HG02759 (cell line): ENCODE data around the gene TEX30.

Experiments used
- ATAC-seq: cut with Tn5 transposase; IDR thresholded peaks from one replicate; pipeline ENCODE4 v1.9.1; 2021; ENCODE audit warnings: mild to moderate bottlenecking, moderate library complexity; ENCODE audit not compliant: unreplicated experiment

TEX30 gene

GRCh38 chr13:102779436-102780159, 6.0 kb upstream of the TEX30 start:
- ATAC-seq = peak; percentile 50

GRCh38 chr13:102777736-102778135, 4.2 kb upstream of the TEX30 start:
- ATAC-seq = no peak

- no peak for ATAC-seq
Measured at GRCh38 chr13:102776271-102776670, 2.7 kb upstream of the TEX30 start.

GRCh38 chr13:102774591-102775520, 1.3 kb upstream of the TEX30 start:
- no peak for ATAC-seq

- no peak for ATAC-seq
Measured at GRCh38 chr13:102774214-102774568, 605 bp upstream of the TEX30 start.

- ATAC-seq = no peak
Measured at GRCh38 chr13:102772042-102772425, 1.6 kb downstream of the TEX30 start.

- ATAC-seq = no peak
Measured at GRCh38 chr13:102771298-102772041, 2.1 kb downstream of the TEX30 start.

GRCh38 chr13:102770435-102770834, 3.2 kb downstream of the TEX30 start:
- ATAC-seq = no peak

GRCh38 chr13:102769679-102770078, 3.9 kb downstream of the TEX30 start:
- no peak for ATAC-seq

- ATAC-seq = no peak
Measured at GRCh38 chr13:102768909-102769308, 4.7 kb downstream of the TEX30 start.

- ATAC-seq = no peak
Measured at GRCh38 chr13:102763741-102764140, 9.8 kb downstream of the TEX30 start.

GRCh38 chr13:102761071-102761470, 12.5 kb downstream of the TEX30 start:
- no peak for ATAC-seq

GRCh38 chr13:102758842-102759241, 14.7 kb downstream of the TEX30 start:
- ATAC-seq = no peak

- ATAC-seq = no peak
Measured at GRCh38 chr13:102757006-102757405, 16.6 kb downstream of the TEX30 start.

- no peak for ATAC-seq
Measured at GRCh38 chr13:102751886-102752285, 21.7 kb downstream of the TEX30 start.

- ATAC-seq = no peak
Measured at GRCh38 chr13:102742506-102742905, 31.1 kb downstream of the TEX30 start.

GRCh38 chr13:102742101-102742500, 31.5 kb downstream of the TEX30 start:
- ATAC-seq = no peak

- no peak for ATAC-seq
Measured at GRCh38 chr13:102729560-102730270, 43.9 kb downstream of the TEX30 start.

- ATAC-seq = no peak
Measured at GRCh38 chr13:102726430-102726829, 47.2 kb downstream of the TEX30 start.

- ATAC-seq = no peak
Measured at GRCh38 chr13:102724923-102725322, 48.7 kb downstream of the TEX30 start.

GRCh38 chr13:102721800-102722231, 51.8 kb downstream of the TEX30 start:
- no peak for ATAC-seq
